Hindlimb muscle (tissue), 1 donor: ENCODE data around the gene SPINDOC. TPM values are rescaled to one million over a fixed set of nuclear protein-coding genes. Genes with fewer than 3 reads are reported as not detected.
A peak's percentile ranks its signal among the peaks of the same experiment; 100 is the strongest.

ENCODE experiments used
- DNase-seq: peaks from one replicate; pipeline ENCODE4 v3.0.0-alpha.2; 2013
- polyA plus RNA-seq: library from polyadenylated mRNA; unstranded; fragments of 120-200 nt; gene quantifications from one replicate; pipeline ENCODE4 v1.2.1, GENCODE V29; 2013; ENCODE audit not compliant: insufficient read length

SPINDOC gene
- polyA plus RNA-seq, 1 donor = 21.3 TPM

- no peak for DNase-seq
Observed at GRCh38 chr11:63834535-63835157, 21.4 kb downstream of the SPINDOC start.

GRCh38 chr11:63835158-63835545, 21.9 kb downstream of the SPINDOC start:
- DNase-seq = no peak

GRCh38 chr11:63837027-63837688, 23.9 kb downstream of the SPINDOC start:
- peak; percentile 74 for DNase-seq

- DNase-seq = no peak
Observed at GRCh38 chr11:63837739-63838138, 24.5 kb downstream of the SPINDOC start.

GRCh38 chr11:63838150-63838677, 25.0 kb downstream of the SPINDOC start:
- DNase-seq = no peak

- peak; percentile 99 for DNase-seq
Observed at GRCh38 chr11:63838678-63839507, 25.6 kb downstream of the SPINDOC start, which contains the start of gene MARK2. TSS of gene MARK2 (plus strand) at chr11:63839110. CDS start at chr11:63839507, 397 bp downstream.

GRCh38 chr11:63839508-63840355, 26.5 kb downstream of the SPINDOC start:
- DNase-seq = peak; percentile 46

- DNase-seq = no peak
Observed at GRCh38 chr11:63840356-63841060, 27.3 kb downstream of the SPINDOC start.

GRCh38 chr11:63841554-63841953, 28.3 kb downstream of the SPINDOC start:
- no peak for DNase-seq

- DNase-seq = peak; percentile 23
Observed at GRCh38 chr11:63843041-63843440, 29.8 kb downstream of the SPINDOC start.

- no peak for DNase-seq
Observed at GRCh38 chr11:63844836-63845235, 31.6 kb downstream of the SPINDOC start.

- DNase-seq = no peak
Observed at GRCh38 chr11:63845303-63845702, 32.0 kb downstream of the SPINDOC start.

GRCh38 chr11:63845911-63846310, 32.7 kb downstream of the SPINDOC start:
- no peak for DNase-seq

GRCh38 chr11:63846897-63847296, 33.6 kb downstream of the SPINDOC start:
- DNase-seq = no peak

GRCh38 chr11:63847363-63847762, 34.1 kb downstream of the SPINDOC start:
- no peak for DNase-seq

GRCh38 chr11:63849691-63850090, 36.4 kb downstream of the SPINDOC start:
- DNase-seq = no peak

- no peak for DNase-seq
Observed at GRCh38 chr11:63850920-63851319, 37.7 kb downstream of the SPINDOC start.

- no peak for DNase-seq
Observed at GRCh38 chr11:63851364-63851763, 38.1 kb downstream of the SPINDOC start.

GRCh38 chr11:63853476-63853875, 40.2 kb downstream of the SPINDOC start:
- no peak for DNase-seq

- no peak for DNase-seq
Observed at GRCh38 chr11:63854696-63855095, 41.4 kb downstream of the SPINDOC start.

- no peak for DNase-seq
Observed at GRCh38 chr11:63855975-63856374, 42.7 kb downstream of the SPINDOC start.
